Measurements from ENCODE around the gene ESR2. TPM values are rescaled to one million over a fixed set of nuclear protein-coding genes. Genes with fewer than 3 reads are reported as not detected.

The ESR2 gene
- total and polyA plus RNA-seq, 2 donors (not counting 3 experiments of a cell fraction or from before 2014, with no cell fraction given), result 0.10 to 0.58 TPM

- H3K27me3 ChIP-seq (ENCODE audit: control insufficient read depth in 2 of 2, insufficient read depth in 2 of 2, low read length in 2 of 2), result no peaks in the 10 kb centered on the region
- FAIRE-seq (no peak), DNase-seq (ENCODE audit: low read depth, low spot score) (no peak)
- TF ChIP-seq POLR2A (IDR thresholded peaks at IDR 0.05; ENCODE audit: low read depth, low read length) (no peak), MYC (IDR thresholded peaks at IDR 0.05; ENCODE audit: low read depth, low read length) (no peak), CTCF (IDR thresholded peaks at IDR 0.05; ENCODE audit: extremely low read depth in 1 of 2, insufficient read depth in 1 of 2, low read depth in 1 of 2, low read length in 2 of 2) (no peak), GATA2 (IDR thresholded peaks at IDR 0.05; ENCODE audit: insufficient read depth, insufficient read length, low read depth, low read length) (no peak), JUN (IDR thresholded peaks at IDR 0.05; ENCODE audit: borderline replicate concordance, insufficient read depth, insufficient read length, low read depth) (no peak), EZH2 (IDR thresholded peaks at IDR 0.05; ENCODE audit: borderline replicate concordance, low read depth, low read length, severe bottlenecking) (no peak), FOS (IDR thresholded peaks at IDR 0.05; ENCODE audit: borderline replicate concordance, insufficient read depth, low read length) (no peak), POLR2AphosphoS5 (IDR thresholded peaks at IDR 0.05; ENCODE audit: insufficient read depth, low read depth, low read length) (no peak)
- TF ChIP-seq, protein P1, sequence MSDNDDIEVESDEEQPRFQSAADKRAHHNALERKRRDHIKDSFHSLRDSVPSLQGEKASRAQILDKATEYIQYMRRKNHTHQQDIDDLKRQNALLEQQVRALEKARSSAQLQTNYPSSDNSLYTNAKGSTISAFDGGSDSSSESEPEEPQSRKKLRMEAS (IDR thresholded peaks at IDR 0.05; ENCODE audit: insufficient read depth, insufficient read length), result no peak
- no peak overlapping the region for H3K4me3 ChIP-seq (replicated peaks in 1 of 3; ENCODE audit: insufficient read depth in 1 of 3, low read depth in 1 of 3, low read length in 3 of 3)
- dilution Hi-C loops (cut with MboI; ENCODE audit: extremely low pct_ligation_motif_present, low sequenced_read_pairs), result no loop called here
- H3K9me3 ChIP-seq (replicated peaks; ENCODE audit: control insufficient read depth, insufficient read depth, low read length), result no peaks in the 10 kb centered on the region
- CTCF ChIA-PET, result no interaction called here
- no peaks in the 10 kb centered on the region for H4K20me1 ChIP-seq (replicated peaks; ENCODE audit: control insufficient read depth, extremely low read depth, insufficient read depth, low read length)
- H3K4me2 ChIP-seq (ENCODE audit: insufficient read depth, low read length), result no peak overlapping the region
- intact Hi-C loops (cut with micrococcal nuclease), result no loop called here
- no peaks in the 10 kb centered on the region for H3K9me1 ChIP-seq (replicated peaks; ENCODE audit: control insufficient read depth, extremely low read depth, insufficient read depth, low read length)
- H3K79me2 ChIP-seq (ENCODE audit: control insufficient read depth, insufficient read depth, low read length), result no peaks in the 10 kb centered on the region
- H3K9ac ChIP-seq (replicated peaks; ENCODE audit: extremely low read depth, insufficient read depth, low read length), result no peak overlapping the region
- no TSS peak for BruUV-seq (replicated peaks)
- H3K27ac ChIP-seq (ENCODE audit: insufficient read depth, low read depth, low read length), result no peak overlapping the region
- peaks cover 8% of the 10 kb centered on the region for H3K4me1 ChIP-seq (ENCODE audit: control insufficient read depth, extremely low read depth, insufficient read depth, low read length)
- H2AFZ ChIP-seq (ENCODE audit: low read depth, low read length), result no peak overlapping the region
- no peaks in the 10 kb centered on the region for H3K36me3 ChIP-seq (ENCODE audit: control insufficient read depth in 2 of 2, extremely low read depth in 1 of 2, insufficient read depth in 2 of 2, low read length in 2 of 2)
- POLR2A ChIA-PET, result no interaction called here
Observed at GRCh38 chr14:64238049-64238448, 56.1 kb downstream of the ESR2 start.
